Measurements from ENCODE around the gene ADGRB3. TPM values are rescaled to one million over a fixed set of nuclear protein-coding genes. Genes with fewer than 3 reads are reported as not detected.

ADGRB3 gene
- polyA plus RNA-seq, 3 donors = 0.04 to 0.23 (median 0.05) TPM

- intact Hi-C loops (cut with micrococcal nuclease) = no loop called here
- no peaks in the 10 kb centered on the region for H3K36me3 Mint-ChIP-seq
- peaks cover 0 to 1% (median 0%) of the 10 kb centered on the region in 3 donors for H3K27me3 Mint-ChIP-seq (ENCODE audit: low read depth in 3 of 3)
- no peak overlapping the region for H3K4me3 Mint-ChIP-seq
- no peaks in the 10 kb centered on the region for H3K27me3 ChIP-seq (ENCODE audit: control insufficient read depth in 2 of 2, insufficient read depth in 2 of 2, low read length in 2 of 2)
- H3K4me1 ChIP-seq (ENCODE audit: control insufficient read depth in 1 of 2, insufficient read depth in 2 of 2, low read length in 2 of 2) = no peaks in the 10 kb centered on the region
- no peaks in the 10 kb centered on the region for H3K79me2 ChIP-seq (ENCODE audit: insufficient read depth, low read length)
- no peaks in the 10 kb centered on the region for H3K4me1 Mint-ChIP-seq
- H3K4me2 ChIP-seq (replicated peaks; ENCODE audit: extremely low read depth, low read length, poor library complexity, severe bottlenecking) = no peak overlapping the region
- H4K20me1 ChIP-seq (ENCODE audit: insufficient read depth, low read length) = no peaks in the 10 kb centered on the region
- no peak overlapping the region for H3K27ac ChIP-seq (ENCODE audit: low read depth in 1 of 2, low read length in 2 of 2)
- no peak overlapping the region for H3K4me3 ChIP-seq (replicated peaks in 1 of 3; ENCODE audit: low read depth in 2 of 3, low read length in 3 of 3)
- no peaks in the 10 kb centered on the region for H3K9me3 ChIP-seq (replicated peaks in 1 of 2; ENCODE audit: control insufficient read depth in 1 of 2, insufficient read depth in 1 of 2, low read length in 2 of 2)
- no peak overlapping the region for H2AFZ ChIP-seq (ENCODE audit: insufficient read depth, low read depth, low read length, poor library complexity, severe bottlenecking)
- no peaks in the 10 kb centered on the region for H3K36me3 ChIP-seq (replicated peaks in 1 of 2; ENCODE audit: control insufficient read depth in 1 of 2, insufficient read depth in 2 of 2, low read length in 2 of 2)
- no peak overlapping the region for H3K9ac ChIP-seq (ENCODE audit: insufficient read depth, low read length, poor library complexity, severe bottlenecking)
- WGBS (ENCODE audit: insufficient coverage) = no CpG with 5 or more reads among the region's 2 CpGs
- H3K27ac Mint-ChIP-seq = no peak overlapping the region
- DNase-seq = no peak
- TF ChIP-seq CTCF (IDR thresholded peaks at IDR 0.05) = no peak
- H3K9me3 Mint-ChIP-seq = no peaks in the 10 kb centered on the region
Observed at GRCh38 chr6:68875403-68875802, 240.3 kb downstream of the ADGRB3 start.

GRCh38 chr6:68876792-68877493 is 241.9 kb downstream of the ADGRB3 start:
- H3K4me1 Mint-ChIP-seq = no peaks in the 10 kb centered on the region
- H3K9me3 ChIP-seq (replicated peaks in 1 of 2; ENCODE audit: control insufficient read depth in 1 of 2, insufficient read depth in 1 of 2, low read length in 2 of 2) = no peaks in the 10 kb centered on the region
- DNase-seq = no peak
- H3K4me3 ChIP-seq (replicated peaks in 1 of 3; ENCODE audit: low read depth in 2 of 3, low read length in 3 of 3) = no peak overlapping the region
- H3K9ac ChIP-seq (ENCODE audit: insufficient read depth, low read length, poor library complexity, severe bottlenecking) = no peak overlapping the region
- H3K27me3 Mint-ChIP-seq (ENCODE audit: low read depth in 3 of 3) = peaks cover 0 to 1% (median 0%) of the 10 kb centered on the region in 3 donors
- H3K36me3 Mint-ChIP-seq = no peaks in the 10 kb centered on the region
- H3K27me3 ChIP-seq (ENCODE audit: control insufficient read depth in 2 of 2, insufficient read depth in 2 of 2, low read length in 2 of 2) = no peaks in the 10 kb centered on the region
- no peak overlapping the region for H2AFZ ChIP-seq (ENCODE audit: insufficient read depth, low read depth, low read length, poor library complexity, severe bottlenecking)
- no peaks in the 10 kb centered on the region for H3K9me3 Mint-ChIP-seq
- no peak overlapping the region for H3K4me2 ChIP-seq (replicated peaks; ENCODE audit: extremely low read depth, low read length, poor library complexity, severe bottlenecking)
- no peak overlapping the region for H3K27ac Mint-ChIP-seq
- WGBS (ENCODE audit: insufficient coverage) = no CpG with 5 or more reads among the region's 2 CpGs
- no peak overlapping the region for H3K4me3 Mint-ChIP-seq
- H3K4me1 ChIP-seq (ENCODE audit: control insufficient read depth in 1 of 2, insufficient read depth in 2 of 2, low read length in 2 of 2) = no peaks in the 10 kb centered on the region
- intact Hi-C loops (cut with micrococcal nuclease) = no loop called here
- H3K36me3 ChIP-seq (replicated peaks in 1 of 2; ENCODE audit: control insufficient read depth in 1 of 2, insufficient read depth in 2 of 2, low read length in 2 of 2) = no peaks in the 10 kb centered on the region
- H3K79me2 ChIP-seq (ENCODE audit: insufficient read depth, low read length) = no peaks in the 10 kb centered on the region
- H3K27ac ChIP-seq (ENCODE audit: low read depth in 1 of 2, low read length in 2 of 2) = no peak overlapping the region
- no peaks in the 10 kb centered on the region for H4K20me1 ChIP-seq (ENCODE audit: insufficient read depth, low read length)
- TF ChIP-seq CTCF (IDR thresholded peaks at IDR 0.05) = peak; percentile 18
